Measurements from ENCODE around the gene TENT5C.

- TF ChIP-seq TEAD4 (CRISPR knock-in tag; IDR thresholded peaks at IDR 0.05) (no peak), ZNF232 (CRISPR knock-in tag; IDR thresholded peaks at IDR 0.05) (no peak), CTCF (IDR thresholded peaks at IDR 0.05) (no peak)
These were observed 68.9 kb downstream of the TENT5C start for GRCh38 chr1:117674521-117675400.
